Loucy (cell line): ENCODE measurements around the gene CASP7.

Experiments
- H2AFZ ChIP-seq: fragments of 200-600 bp; sonication (generic); 2 replicates; pipeline ENCODE4 v1.6.0; 2016; ENCODE audit warnings: antibody characterized with exemption, mild to moderate bottlenecking, low read length, moderate library complexity
- H3F3A ChIP-seq: fragments of 200-600 bp; 2 replicates; pipeline ENCODE4 v1.6.0; 2016; ENCODE audit warnings: antibody characterized with exemption, low read depth, mild to moderate bottlenecking
- H3K27me3 ChIP-seq: fragments of 200-600 bp; sonication (generic); 2 replicates; pipeline ENCODE4 v1.6.1; 2014; ENCODE audit warnings: low read length, mild to moderate bottlenecking; ENCODE audit not compliant: insufficient read depth, poor library complexity, severe bottlenecking
- H3K36me3 ChIP-seq: fragments of 200-600 bp; sonication (generic); 2 replicates; pipeline ENCODE4 v1.6.1; 2016; ENCODE audit warnings: low read length; ENCODE audit not compliant: insufficient read depth
- H3K4me1 ChIP-seq: fragments of 200-600 bp; sonication (generic); 2 replicates; pipeline ENCODE4 v1.5.1; 2014; ENCODE audit warnings: low read length, mild to moderate bottlenecking; ENCODE audit not compliant: insufficient read depth, poor library complexity, severe bottlenecking
- H3K4me2 ChIP-seq: fragments of 200-600 bp; sonication (generic); 2 replicates; pipeline ENCODE4 v1.6.0; 2014; ENCODE audit warnings: antibody characterized with exemption, low read length, low read depth, mild to moderate bottlenecking; ENCODE audit not compliant: poor library complexity, severe bottlenecking
- H3K4me3 ChIP-seq: fragments of 200-600 bp; sonication (generic); 2 replicates; pipeline ENCODE4 v1.5.1; 2014; ENCODE audit warnings: low read length, mild to moderate bottlenecking, mixed read lengths; ENCODE audit not compliant: poor library complexity, severe bottlenecking
- H3K79me2 ChIP-seq: fragments of 200-600 bp; sonication (generic); 2 replicates; pipeline ENCODE4 v1.6.1; 2014; ENCODE audit warnings: low read length; ENCODE audit not compliant: insufficient read depth
- H3K9ac ChIP-seq: fragments of 200-600 bp; sonication (generic); 2 replicates; pipeline ENCODE4 v1.6.0; 2014; ENCODE audit warnings: mild to moderate bottlenecking, low read depth, low read length, moderate library complexity; ENCODE audit not compliant: poor library complexity, severe bottlenecking
- H3K9me2 ChIP-seq: fragments of 200-600 bp; sonication (generic); replicated peaks from 2 replicates; pipeline ENCODE4 v1.6.1; 2016; ENCODE audit warnings: low read depth, low read length, mixed read lengths
- H3K9me3 ChIP-seq: fragments of 200-600 bp; sonication (generic); 2 replicates; pipeline ENCODE4 v1.6.1; 2014; ENCODE audit warnings: mild to moderate bottlenecking, antibody characterized with exemption, low read length, low read depth; ENCODE audit not compliant: insufficient read depth
- H4K20me1 ChIP-seq: fragments of 200-600 bp; sonication (generic); 2 replicates; pipeline ENCODE4 v1.6.0; 2014; ENCODE audit warnings: antibody characterized with exemption, low read length, mild to moderate bottlenecking; ENCODE audit not compliant: insufficient read depth, poor library complexity, severe bottlenecking
- CTCF ChIP-seq: fragments of 200-600 bp; sonication (generic); conservative IDR thresholded peaks from 2 replicates; pipeline ENCODE4 v1.5.1; 2014; ENCODE audit warnings: mild to moderate bottlenecking, antibody characterized with exemption, low read length
- EZH2phosphoT487 ChIP-seq: fragments of 200-600 bp; IDR thresholded peaks from 2 replicates; pipeline ENCODE4 v1.6.1; 2018; ENCODE audit warnings: antibody characterized with exemption, mild to moderate bottlenecking, moderate library complexity, borderline replicate concordance

Gene CASP7

GRCh38 chr10:113745374-113745773 is 65.7 kb downstream of the CASP7 start:
- no peak for TF ChIP-seq EZH2phosphoT487
- no peak overlapping the region for H2AFZ ChIP-seq
- no peak overlapping the region for H3K9ac ChIP-seq
- H3K4me1 ChIP-seq: no peaks in the 10 kb centered on the region
- no peaks in the 10 kb centered on the region for H3K27me3 ChIP-seq
- H3F3A ChIP-seq: no peaks in the 10 kb centered on the region
- no peak overlapping the region for H3K4me3 ChIP-seq
- H3K36me3 ChIP-seq: no peaks in the 10 kb centered on the region
- no peaks in the 10 kb centered on the region for H3K9me3 ChIP-seq
- no peaks in the 10 kb centered on the region for H4K20me1 ChIP-seq
- no peaks in the 10 kb centered on the region for H3K79me2 ChIP-seq
- no peaks in the 10 kb centered on the region for H3K9me2 ChIP-seq
- no peak overlapping the region for H3K4me2 ChIP-seq

- H3K36me3 ChIP-seq: no peaks in the 10 kb centered on the region
- H3K9ac ChIP-seq: no peak overlapping the region
- H3K4me1 ChIP-seq: no peaks in the 10 kb centered on the region
- no peak overlapping the region for H2AFZ ChIP-seq
- H3K9me2 ChIP-seq: no peaks in the 10 kb centered on the region
- H3K4me2 ChIP-seq: no peak overlapping the region
- no peaks in the 10 kb centered on the region for H3K27me3 ChIP-seq
- H3K79me2 ChIP-seq: no peaks in the 10 kb centered on the region
- H3K9me3 ChIP-seq: no peaks in the 10 kb centered on the region
- H3F3A ChIP-seq: no peaks in the 10 kb centered on the region
- H3K4me3 ChIP-seq: no peak overlapping the region
- no peak for TF ChIP-seq EZH2phosphoT487
- TF ChIP-seq CTCF: no peak
- no peaks in the 10 kb centered on the region for H4K20me1 ChIP-seq
These were observed 66.7 kb downstream of the CASP7 start for GRCh38 chr10:113746217-113746957.

GRCh38 chr10:113751181-113751732 is 71.5 kb downstream of the CASP7 start, which contains the start of gene PLEKHS1:
TSS of gene PLEKHS1 (plus strand) at chr10:113751682. CDS start at chr10:113755278, 3,596 bp downstream.
- no peaks in the 10 kb centered on the region for H3K9me3 ChIP-seq
- no peak within 1 kb of the TSS for H3K4me3 ChIP-seq
- no peaks in the 10 kb centered on the region for H3K4me1 ChIP-seq
- H3K9me2 ChIP-seq: no peaks in the 10 kb centered on the region
- no peaks in the 10 kb centered on the region for H3K27me3 ChIP-seq
- H3K79me2 ChIP-seq: no peaks in the 10 kb centered on the region
- H3K9ac ChIP-seq: no peak within 1 kb of the TSS
- no peak for TF ChIP-seq CTCF
- no peak for TF ChIP-seq EZH2phosphoT487
- H2AFZ ChIP-seq: no peak within 1 kb of the TSS
- no peaks in the 10 kb centered on the region for H3K36me3 ChIP-seq
- no peaks in the 10 kb centered on the region for H3F3A ChIP-seq
- no peaks in the 10 kb centered on the region for H4K20me1 ChIP-seq
- no peak within 1 kb of the TSS for H3K4me2 ChIP-seq
